A172 (cell line): ENCODE results near the gene PKDREJ. TPM values are rescaled to one million over a fixed set of nuclear protein-coding genes. Genes with fewer than 3 reads are reported as not detected.

Source experiments
- DNase-seq: peaks from one replicate; pipeline ENCODE4 v3.0.0-alpha.2; 2015; ENCODE audit warnings: low spot score
- total RNA-seq: library from RNA; depleted of rRNA; stranded (reverse); fragments of >200 nt; shearing (Covaris generic); gene quantifications from 2 replicates; pipeline ENCODE4 v1.2.3, GENCODE V29; 2014

The PKDREJ gene
- total RNA-seq, 1 experiment from 2014 or later, result not detected

GRCh38 chr22:46288846-46289243, 25.7 kb upstream of the PKDREJ start:
- DNase-seq, result no peak

GRCh38 chr22:46287873-46288751, 25.0 kb upstream of the PKDREJ start:
- no peak for DNase-seq

- no peak for DNase-seq
Measured at GRCh38 chr22:46286941-46287872, 24.1 kb upstream of the PKDREJ start.

GRCh38 chr22:46286006-46286405, 22.9 kb upstream of the PKDREJ start:
- DNase-seq, result no peak

GRCh38 chr22:46281866-46282678, 18.9 kb upstream of the PKDREJ start:
- DNase-seq, result no peak

GRCh38 chr22:46280999-46281623, 18.0 kb upstream of the PKDREJ start:
- DNase-seq, result no peak

- DNase-seq, result no peak
Measured at GRCh38 chr22:46280063-46280817, 17.1 kb upstream of the PKDREJ start.

- DNase-seq, result no peak
Measured at GRCh38 chr22:46278656-46279645, 15.8 kb upstream of the PKDREJ start.

- DNase-seq, result no peak
Measured at GRCh38 chr22:46276563-46276962, 13.4 kb upstream of the PKDREJ start.

- no peak for DNase-seq
Measured at GRCh38 chr22:46275455-46276122, 12.4 kb upstream of the PKDREJ start.

GRCh38 chr22:46274381-46274780, 11.2 kb upstream of the PKDREJ start:
- DNase-seq, result no peak

- no peak for DNase-seq
Measured at GRCh38 chr22:46273432-46274148, 10.4 kb upstream of the PKDREJ start.

GRCh38 chr22:46272762-46273431, 9.8 kb upstream of the PKDREJ start:
- DNase-seq, result no peak

GRCh38 chr22:46272196-46272595, 9.1 kb upstream of the PKDREJ start:
- no peak for DNase-seq

- DNase-seq, result no peak
Measured at GRCh38 chr22:46269564-46269963, 6.4 kb upstream of the PKDREJ start.

GRCh38 chr22:46267431-46268279, 4.5 kb upstream of the PKDREJ start, which contains the start of gene TTC38:
TTC38 (plus strand) TSS chr22:46268008; CDS start chr22:46268040, 32 bp downstream.
- DNase-seq, result peak; percentile 67
